ENCODE measurements around the gene IGF2BP2. TPM values are rescaled to one million over a fixed set of nuclear protein-coding genes. Genes with fewer than 3 reads are reported as not detected.

Gene IGF2BP2
- total RNA-seq, 1 donor from 2014 or later = 101 TPM

GRCh38 chr3:185716436-185717108 is 108.3 kb downstream of the IGF2BP2 start:
- DNase-seq (ENCODE audit: extremely low spot score, unreplicated experiment) = no peak
- Mint-ChIP-seq H3K27ac (ENCODE audit: unreplicated experiment) (peak overlapping the region; percentile 90), H3K4me1 (ENCODE audit: unreplicated experiment) (peaks cover 51% of the 10 kb centered on the region), H3K36me3 (ENCODE audit: unreplicated experiment) (peaks cover 6% of the 10 kb centered on the region), H3K4me3 (ENCODE audit: unreplicated experiment) (no peak overlapping the region), H3K27me3 (ENCODE audit: unreplicated experiment) (no peaks in the 10 kb centered on the region), H3K9me3 (ENCODE audit: unreplicated experiment) (no peaks in the 10 kb centered on the region)
- no peak for TF ChIP-seq CTCF (IDR thresholded peaks at IDR 0.05)

- Mint-ChIP-seq H3K4me1 (ENCODE audit: unreplicated experiment) (peaks cover 51% of the 10 kb centered on the region), H3K9me3 (ENCODE audit: unreplicated experiment) (no peaks in the 10 kb centered on the region), H3K27ac (ENCODE audit: unreplicated experiment) (peak overlapping the region; percentile 90), H3K27me3 (ENCODE audit: unreplicated experiment) (no peaks in the 10 kb centered on the region), H3K4me3 (ENCODE audit: unreplicated experiment) (no peak overlapping the region), H3K36me3 (ENCODE audit: unreplicated experiment) (peaks cover 6% of the 10 kb centered on the region)
- TF ChIP-seq CTCF (IDR thresholded peaks at IDR 0.05) = no peak
- no peak for DNase-seq (ENCODE audit: extremely low spot score, unreplicated experiment)
These were observed 109.8 kb downstream of the IGF2BP2 start for GRCh38 chr3:185715091-185715490.

GRCh38 chr3:185714085-185714484 is 110.8 kb downstream of the IGF2BP2 start:
- no peak for TF ChIP-seq CTCF (IDR thresholded peaks at IDR 0.05)
- peaks cover 4% of the 10 kb centered on the region for H3K36me3 Mint-ChIP-seq (ENCODE audit: unreplicated experiment)
- DNase-seq (ENCODE audit: extremely low spot score, unreplicated experiment) = no peak
- H3K4me1 Mint-ChIP-seq (ENCODE audit: unreplicated experiment) = peaks cover 58% of the 10 kb centered on the region
- H3K4me3 Mint-ChIP-seq (ENCODE audit: unreplicated experiment) = no peak overlapping the region
- no peaks in the 10 kb centered on the region for H3K27me3 Mint-ChIP-seq (ENCODE audit: unreplicated experiment)
- H3K27ac Mint-ChIP-seq (ENCODE audit: unreplicated experiment) = no peak overlapping the region
- no peaks in the 10 kb centered on the region for H3K9me3 Mint-ChIP-seq (ENCODE audit: unreplicated experiment)

- TF ChIP-seq CTCF (IDR thresholded peaks at IDR 0.05) = no peak
- no peak overlapping the region for H3K4me3 Mint-ChIP-seq (ENCODE audit: unreplicated experiment)
- no peak for DNase-seq (ENCODE audit: extremely low spot score, unreplicated experiment)
- H3K36me3 Mint-ChIP-seq (ENCODE audit: unreplicated experiment) = no peaks in the 10 kb centered on the region
- H3K9me3 Mint-ChIP-seq (ENCODE audit: unreplicated experiment) = no peaks in the 10 kb centered on the region
- H3K4me1 Mint-ChIP-seq (ENCODE audit: unreplicated experiment) = peaks cover 60% of the 10 kb centered on the region
- no peaks in the 10 kb centered on the region for H3K27me3 Mint-ChIP-seq (ENCODE audit: unreplicated experiment)
- H3K27ac Mint-ChIP-seq (ENCODE audit: unreplicated experiment) = no peak overlapping the region
These were observed 111.8 kb downstream of the IGF2BP2 start for GRCh38 chr3:185713015-185713414.

- H3K4me1 Mint-ChIP-seq (ENCODE audit: unreplicated experiment) = peaks cover 58% of the 10 kb centered on the region
- no peak overlapping the region for H3K27ac Mint-ChIP-seq (ENCODE audit: unreplicated experiment)
- no peaks in the 10 kb centered on the region for H3K27me3 Mint-ChIP-seq (ENCODE audit: unreplicated experiment)
- H3K36me3 Mint-ChIP-seq (ENCODE audit: unreplicated experiment) = no peaks in the 10 kb centered on the region
- TF ChIP-seq CTCF (IDR thresholded peaks at IDR 0.05) = no peak
- no peaks in the 10 kb centered on the region for H3K9me3 Mint-ChIP-seq (ENCODE audit: unreplicated experiment)
- DNase-seq (ENCODE audit: extremely low spot score, unreplicated experiment) = no peak
- H3K4me3 Mint-ChIP-seq (ENCODE audit: unreplicated experiment) = no peak overlapping the region
These were observed 112.5 kb downstream of the IGF2BP2 start for GRCh38 chr3:185712337-185712736.

All from osteocyte (in vitro differentiated cells).